H9 (cell line): ENCODE data around the gene OSBPL9. TPM values are rescaled to one million over a fixed set of nuclear protein-coding genes. Genes with fewer than 3 reads are reported as not detected.

Source experiments
- DNase-seq: peaks from one replicate; pipeline ENCODE4 v3.0.0-alpha.2; 2017
- H2AFZ ChIP-seq: one replicate; pipeline ENCODE4 v1.6.1; 2013; ENCODE audit warnings: mild to moderate bottlenecking, low read length, control low read depth, moderate library complexity
- H2AK5ac ChIP-seq: 2 replicates; pipeline ENCODE4 v1.6.1; 2013; ENCODE audit warnings: low read length, control low read depth, mixed read lengths; ENCODE audit not compliant: insufficient read length
- H2BK120ac ChIP-seq: one replicate; pipeline ENCODE4 v1.6.1; 2013; ENCODE audit warnings: low read depth, mild to moderate bottlenecking, low read length, control low read depth, inconsistent platforms; ENCODE audit not compliant: poor library complexity, severe bottlenecking
- H2BK12ac ChIP-seq: 2 replicates; pipeline ENCODE4 v1.6.1; 2013; ENCODE audit warnings: low read length, control low read depth, mixed read lengths, low read depth; ENCODE audit not compliant: insufficient read length
- H2BK15ac ChIP-seq: 2 replicates; pipeline ENCODE4 v1.6.1; 2013; ENCODE audit warnings: low read depth, low read length, control low read depth
- H2BK20ac ChIP-seq: one replicate; pipeline ENCODE4 v1.6.1; 2013; ENCODE audit warnings: low read depth, mild to moderate bottlenecking, low read length, control low read depth, inconsistent platforms; ENCODE audit not compliant: poor library complexity, severe bottlenecking
- H2BK5ac ChIP-seq: 2 replicates; pipeline ENCODE4 v1.6.1; 2013; ENCODE audit warnings: low read length, control low read depth, mixed read lengths; ENCODE audit not compliant: insufficient read length
- H3K14ac ChIP-seq: 2 replicates; pipeline ENCODE4 v1.6.1; 2013; ENCODE audit warnings: low read length, control low read depth; ENCODE audit not compliant: insufficient read depth
- H3K18ac ChIP-seq: 2 replicates; pipeline ENCODE4 v1.6.1; 2013; ENCODE audit warnings: low read depth, mild to moderate bottlenecking, mixed read lengths, low read length, control low read depth; ENCODE audit not compliant: insufficient read length
- H3K23ac ChIP-seq: 2 replicates; pipeline ENCODE4 v1.6.1; 2013; ENCODE audit warnings: low read length, control low read depth, mixed read lengths, low read depth; ENCODE audit not compliant: insufficient read length
- H3K23me2 ChIP-seq: 2 replicates; pipeline ENCODE4 v1.6.1; 2013; ENCODE audit warnings: low read depth, mild to moderate bottlenecking, mixed read lengths, low read length, control low read depth; ENCODE audit not compliant: insufficient read length, poor library complexity, severe bottlenecking
- H3K27ac ChIP-seq: 2 replicates; pipeline ENCODE4 v1.5.1; 2013; ENCODE audit warnings: low read length, control low read depth, mixed read lengths, low read depth; ENCODE audit not compliant: insufficient read length
- H3K27me3 ChIP-seq: 2 replicates; pipeline ENCODE4 v1.6.1; 2013; ENCODE audit warnings: low read length, control low read depth, inconsistent platforms; ENCODE audit not compliant: insufficient read depth
- H3K4ac ChIP-seq: 2 replicates; pipeline ENCODE4 v1.6.1; 2013; ENCODE audit warnings: low read depth, mild to moderate bottlenecking, control low read depth, inconsistent platforms, low read length, moderate library complexity
- H3K4me1 ChIP-seq: 2 replicates; pipeline ENCODE4 v1.6.1; 2013; ENCODE audit warnings: low read length, control low read depth, inconsistent platforms; ENCODE audit not compliant: insufficient read depth
- H3K4me2 ChIP-seq: 2 replicates; pipeline ENCODE4 v1.6.1; 2013; ENCODE audit warnings: low read length, control low read depth, mixed read lengths; ENCODE audit not compliant: insufficient read length, insufficient read depth
- H3K56ac ChIP-seq: 2 replicates; pipeline ENCODE4 v1.6.1; 2013; ENCODE audit warnings: low read depth, mild to moderate bottlenecking, mixed read lengths, low read length, control low read depth; ENCODE audit not compliant: insufficient read length
- H3K79me1 ChIP-seq: 2 replicates; pipeline ENCODE4 v1.6.1; 2013; ENCODE audit warnings: low read depth, mild to moderate bottlenecking, moderate library complexity, low read length, control low read depth, inconsistent platforms; ENCODE audit not compliant: insufficient read depth, poor library complexity, severe bottlenecking
- H3K79me2 ChIP-seq: 2 replicates; pipeline ENCODE4 v1.6.1; 2013; ENCODE audit warnings: low read length, control low read depth, inconsistent platforms; ENCODE audit not compliant: insufficient read depth
- H3K9ac ChIP-seq: 2 replicates; pipeline ENCODE4 v1.6.1; 2013; ENCODE audit warnings: low read length, control low read depth, mixed read lengths; ENCODE audit not compliant: insufficient read length; ENCODE audit errors: extremely low read depth
- H3K9me3 ChIP-seq: one replicate; pipeline ENCODE4 v1.6.1; 2013; ENCODE audit warnings: low read depth, low read length, inconsistent platforms; ENCODE audit not compliant: control insufficient read depth
- H3T11ph ChIP-seq: one replicate; pipeline ENCODE4 v1.6.1; 2013; ENCODE audit warnings: mild to moderate bottlenecking, low read length, control low read depth, inconsistent platforms
- H4K20me1 ChIP-seq: one replicate; pipeline ENCODE4 v1.6.1; 2013; ENCODE audit not compliant: control insufficient read depth, insufficient read length, insufficient read depth
- H4K5ac ChIP-seq: 2 replicates; pipeline ENCODE4 v1.6.1; 2013; ENCODE audit warnings: low read depth, mild to moderate bottlenecking, mixed read lengths, low read length, control low read depth; ENCODE audit not compliant: insufficient read length
- H4K8ac ChIP-seq: replicated peaks from 2 replicates; pipeline ENCODE4 v1.6.1; 2013; ENCODE audit warnings: low read length, control low read depth, mixed read lengths, low read depth; ENCODE audit not compliant: insufficient read length
- H4K91ac ChIP-seq: 2 replicates; pipeline ENCODE4 v1.6.1; 2013; ENCODE audit warnings: low read depth, mild to moderate bottlenecking, moderate library complexity, mixed read lengths, low read length, control low read depth; ENCODE audit not compliant: insufficient read length
- H3K27ac Mint-ChIP-seq, 3 experiments: 2 replicates in 2 of 3; 3 replicates in 1 of 3; pipeline ENCODE4 v1.8.0; 2020 to 2021; ENCODE audit warnings: mixed read lengths in 3 of 3, mild to moderate bottlenecking in 1 of 3, moderate library complexity in 1 of 3
- H3K27me3 Mint-ChIP-seq: 2 replicates; pipeline ENCODE4 v1.8.0; 2021; ENCODE audit warnings: low read depth, mild to moderate bottlenecking, moderate library complexity, mixed read lengths
- H3K36me3 Mint-ChIP-seq, 3 experiments: 2 replicates in 2 of 3; 3 replicates in 1 of 3; pipeline ENCODE4 v1.8.0; 2020 to 2021; ENCODE audit warnings: low read depth in 3 of 3, mixed read lengths in 3 of 3; ENCODE audit not compliant: insufficient read depth in 1 of 3
- H3K4me1 Mint-ChIP-seq, 2 experiments: 2 replicates each; pipeline ENCODE4 v1.8.0; 2020; ENCODE audit warnings: mixed read lengths in 2 of 2
- H3K4me3 Mint-ChIP-seq, 2 experiments: 2 replicates in 1 of 2; 3 replicates in 1 of 2; pipeline ENCODE4 v1.8.0; 2020 to 2021; ENCODE audit warnings: mild to moderate bottlenecking in 2 of 2, mixed read lengths in 2 of 2, moderate library complexity in 1 of 2
- H3K9me3 Mint-ChIP-seq, 2 experiments: 2 replicates in 1 of 2; 3 replicates in 1 of 2; pipeline ENCODE4 v1.8.0; 2020; ENCODE audit warnings: mild to moderate bottlenecking in 2 of 2, mixed read lengths in 2 of 2, moderate library complexity in 1 of 2
- CTCF ChIP-seq: fragments of 200-600 bp; sonication (generic); conservative IDR thresholded peaks from 3 replicates; pipeline ENCODE4 v1.8.0; 2021; ENCODE audit warnings: antibody characterized with exemption, mild to moderate bottlenecking
- WGBS: extraction: QIAGEN DNeasy Blood & Tissue Kit; methylation state at CpG from one replicate; pipeline ENCODE4 v1.1.7; 2013; ENCODE audit warnings: missing lambda C conversion rate, low lambda C conversion rate, mixed read lengths; ENCODE audit not compliant: insufficient read length; ENCODE audit errors: extremely low coverage; 5-methylcytosine and 5-hydroxymethylcytosine counted together
- total RNA-seq: library from RNA; stranded (reverse); gene quantifications from 2 replicates; pipeline ENCODE4 v1.2.1, GENCODE V29; 2021

Gene OSBPL9
- total RNA-seq, 1 experiment from 2014 or later = 76.7 TPM

DNA sequence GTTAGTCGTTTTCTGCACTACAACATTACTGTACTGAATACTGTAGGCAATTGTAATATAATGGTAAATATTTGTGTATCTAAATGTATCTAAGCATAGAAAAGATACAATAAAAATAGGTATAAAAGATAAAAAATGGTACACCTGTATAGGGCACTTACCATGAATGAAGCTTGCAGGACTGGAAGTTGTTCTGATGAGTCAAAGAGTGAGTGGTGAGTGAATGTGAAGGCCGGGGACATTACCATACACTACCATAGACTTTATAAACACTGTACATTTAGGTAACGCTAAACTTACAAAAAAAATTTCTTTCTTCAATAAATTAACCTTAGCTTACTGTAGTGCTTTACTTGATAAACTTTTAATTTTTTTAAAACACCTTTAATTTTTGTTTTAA is 13.5 kb downstream of the OSBPL9 start:
- Histone ChIP-seq H4K8ac (no peak overlapping the region), H3K9me3 (no peaks in the 10 kb centered on the region), H2BK120ac (no peak overlapping the region), H2AK5ac (no peak overlapping the region), H3K23ac (no peak overlapping the region), H2AFZ (no peak overlapping the region), H3K4me1 (no peaks in the 10 kb centered on the region), H2BK20ac (no peak overlapping the region), H3K27me3 (no peaks in the 10 kb centered on the region), H4K91ac (no peak overlapping the region), H3K4me2 (no peak overlapping the region), H3K18ac (no peak overlapping the region), H2BK12ac (no peak overlapping the region), H3K14ac (no peak overlapping the region), H3K56ac (no peak overlapping the region), H3K79me2 (no peaks in the 10 kb centered on the region), H3K4ac (no peak overlapping the region), H4K5ac (no peak overlapping the region), H3K9ac (no peak overlapping the region), H2BK15ac (no peak overlapping the region), H4K20me1 (no peaks in the 10 kb centered on the region), H3K79me1 (peaks cover 6% of the 10 kb centered on the region), H3K27ac (no peak overlapping the region), H3T11ph (no peak overlapping the region), H3K23me2 (no peaks in the 10 kb centered on the region), H2BK5ac (no peak overlapping the region)
- TF ChIP-seq CTCF = no peak
- WGBS = no CpG with 5 or more reads among the region's 3 CpGs
- Mint-ChIP-seq H3K9me3 (no peaks in the 10 kb centered on the region), H3K4me3 (no peak overlapping the region), H3K27ac (no peak overlapping the region), H3K36me3 (no peaks in the 10 kb centered on the region), H3K4me1 (peaks cover 0 to 2% of the 10 kb centered on the region in 2 experiments; a peak in 2 of 4 replicates), H3K27me3 (no peaks in the 10 kb centered on the region)
- no peak for DNase-seq
